Measurements from ENCODE around the gene IGF1R. TPM values are rescaled to one million over a fixed set of nuclear protein-coding genes. Genes with fewer than 3 reads are reported as not detected.

Gene IGF1R
- total and polyA plus RNA-seq, 2 of the 8 experiments (the other 6 are each of a cell fraction or from before 2014, with no cell fraction given): 32.9 to 109 TPM

DNA sequence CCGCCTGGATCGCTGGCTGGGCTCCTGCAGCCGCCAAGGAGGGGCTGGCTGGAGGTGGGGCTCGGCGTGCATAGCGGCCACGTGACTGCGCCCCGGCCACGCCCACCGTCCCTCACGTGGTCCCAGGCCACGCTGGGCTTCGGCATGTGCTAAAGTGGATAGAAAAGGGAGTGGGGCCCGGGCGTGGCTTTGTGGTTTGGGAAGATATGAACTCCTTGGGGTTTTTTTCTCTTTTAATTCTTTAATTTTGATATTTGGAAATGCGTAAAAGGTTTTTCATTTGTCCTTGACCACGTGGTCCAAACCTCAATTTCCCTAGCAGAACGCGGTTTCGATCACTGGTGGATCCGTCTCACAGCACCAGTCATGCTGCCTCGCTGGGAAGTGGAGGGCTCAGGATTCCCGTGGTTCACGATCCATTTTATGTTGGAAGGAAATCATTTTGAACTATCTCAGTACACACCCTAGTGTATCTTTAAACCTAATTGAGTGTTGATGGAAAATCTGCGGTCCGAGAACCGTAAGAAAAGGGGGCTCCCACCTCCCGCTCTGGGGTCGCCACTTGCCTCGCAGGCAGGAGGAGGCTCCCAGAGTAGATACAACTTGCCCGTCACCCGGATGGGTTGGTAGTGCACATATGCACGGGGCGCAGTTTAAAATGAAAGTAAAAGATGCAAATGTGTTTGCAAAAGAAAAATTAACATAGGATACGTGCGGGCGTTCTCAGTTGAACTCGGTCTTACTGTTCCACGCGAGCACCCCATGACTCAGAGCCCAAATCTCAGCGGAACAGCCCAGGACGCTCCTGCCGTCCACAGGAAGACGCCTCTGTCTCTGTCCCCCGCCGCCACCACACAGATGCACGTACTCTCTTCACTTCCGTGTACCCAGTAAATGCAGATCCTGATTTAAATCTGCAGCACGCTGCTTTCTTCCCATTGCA, 217.3 kb downstream of the IGF1R start (continued):
- TF ChIP-seq, protein P1, sequence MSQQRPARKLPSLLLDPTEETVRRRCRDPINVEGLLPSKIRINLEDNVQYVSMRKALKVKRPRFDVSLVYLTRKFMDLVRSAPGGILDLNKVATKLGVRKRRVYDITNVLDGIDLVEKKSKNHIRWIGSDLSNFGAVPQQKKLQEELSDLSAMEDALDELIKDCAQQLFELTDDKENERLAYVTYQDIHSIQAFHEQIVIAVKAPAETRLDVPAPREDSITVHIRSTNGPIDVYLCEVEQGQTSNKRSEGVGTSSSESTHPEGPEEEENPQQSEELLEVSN (IDR thresholded peaks at IDR 0.05): peak; percentile 58; the same call in 1 of the 2 replicates
- TF ChIP-seq EGR1 (IDR thresholded peaks at IDR 0.05; ENCODE audit: borderline replicate concordance, low read depth, low read length) (peak; percentile 72; the same call in 1 of the 2 replicates), CBX8 (IDR thresholded peaks at IDR 0.05; ENCODE audit: borderline replicate concordance, low read depth, low read length) (no peak), EP300 (IDR thresholded peaks at IDR 0.05; ENCODE audit: borderline replicate concordance in 1 of 2, low read depth in 2 of 2, low read length in 2 of 2) (no peak), CHD2 (IDR thresholded peaks at IDR 0.05; ENCODE audit: low read length) (no peak), JUND (IDR thresholded peaks at IDR 0.05; ENCODE audit: low read length) (no peak), KDM5A (IDR thresholded peaks at IDR 0.05; ENCODE audit: low read length) (no peak), NRF1 (IDR thresholded peaks at IDR 0.05; ENCODE audit: low read depth, low read length) (no peak), SIRT6 (IDR thresholded peaks at IDR 0.05; ENCODE audit: low read length) (no peak), TBP (IDR thresholded peaks at IDR 0.05; ENCODE audit: low read depth, low read length) (no peak), RFX5 (IDR thresholded peaks at IDR 0.05; ENCODE audit: borderline replicate concordance, low read depth, low read length) (no peak), JUN (IDR thresholded peaks at IDR 0.05; ENCODE audit: low read depth, low read length) (no peak), EZH2 (IDR thresholded peaks at IDR 0.05; ENCODE audit: low read depth, low read length, severe bottlenecking) (no peak), GABPA (IDR thresholded peaks at IDR 0.05; ENCODE audit: borderline replicate concordance, insufficient read depth, low read length) (no peak), BRCA1 (IDR thresholded peaks at IDR 0.05; ENCODE audit: low read depth, low read length) (no peak), SUZ12 (IDR thresholded peaks at IDR 0.05; ENCODE audit: low read length) (no peak), SP1 (IDR thresholded peaks at IDR 0.05; ENCODE audit: low read depth, low read length) (no peak), GTF2F1 (IDR thresholded peaks at IDR 0.05; ENCODE audit: borderline replicate concordance, low read depth, low read length) (no peak)
- TF ChIP-seq, protein P2, sequence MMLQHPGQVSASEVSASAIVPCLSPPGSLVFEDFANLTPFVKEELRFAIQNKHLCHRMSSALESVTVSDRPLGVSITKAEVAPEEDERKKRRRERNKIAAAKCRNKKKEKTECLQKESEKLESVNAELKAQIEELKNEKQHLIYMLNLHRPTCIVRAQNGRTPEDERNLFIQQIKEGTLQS (IDR thresholded peaks at IDR 0.05; ENCODE audit: insufficient read depth, low read depth, low read length): peak; percentile 82
- TF ChIP-seq, protein P3, sequence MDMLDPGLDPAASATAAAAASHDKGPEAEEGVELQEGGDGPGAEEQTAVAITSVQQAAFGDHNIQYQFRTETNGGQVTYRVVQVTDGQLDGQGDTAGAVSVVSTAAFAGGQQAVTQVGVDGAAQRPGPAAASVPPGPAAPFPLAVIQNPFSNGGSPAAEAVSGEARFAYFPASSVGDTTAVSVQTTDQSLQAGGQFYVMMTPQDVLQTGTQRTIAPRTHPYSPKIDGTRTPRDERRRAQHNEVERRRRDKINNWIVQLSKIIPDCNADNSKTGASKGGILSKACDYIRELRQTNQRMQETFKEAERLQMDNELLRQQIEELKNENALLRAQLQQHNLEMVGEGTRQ (IDR thresholded peaks at IDR 0.05; ENCODE audit: low read length): peak; percentile 90
